LNCaP clone FGC (cell line): ENCODE measurements around the gene ANO10.

ENCODE experiments used
- DNase-seq: peaks from one replicate; pipeline ENCODE4 v3.0.0-alpha.2; 2011; ENCODE audit warnings: low read depth
- H3K4me3 ChIP-seq: 2 replicates; pipeline ENCODE4 v1.5.1; 2011; ENCODE audit warnings: mild to moderate bottlenecking, low read depth, low read length, control low read depth
- TF ChIP-seq, protein P1 (sequence below): IDR thresholded peaks from 2 replicates; pipeline ENCODE4 v1.5.1; 2012; ENCODE audit warnings: mild to moderate bottlenecking; ENCODE audit not compliant: control insufficient read depth, insufficient read depth; ENCODE audit errors: extremely low read depth

ANO10 gene

DNA sequence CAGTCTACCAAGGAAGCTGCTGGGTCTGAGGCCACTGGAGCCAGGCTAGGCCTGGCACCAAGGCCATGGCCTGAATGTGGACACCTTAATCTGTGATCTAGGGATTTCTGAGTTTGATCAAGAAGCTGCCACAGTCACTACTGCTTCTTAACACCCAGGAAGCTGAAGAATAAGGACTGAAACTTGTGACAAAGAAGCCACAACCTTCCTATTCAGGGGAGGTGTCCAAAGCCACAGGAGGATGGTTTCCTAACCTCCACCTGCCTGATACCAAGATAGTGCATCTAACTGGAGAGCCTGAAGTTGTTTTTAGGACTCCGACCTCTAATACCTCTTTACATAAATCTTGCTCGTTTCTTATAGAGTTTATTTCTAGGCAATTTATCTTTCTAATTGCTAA, 5.5 kb upstream of the ANO10 start:
- DNase-seq, result no peak
- no peak overlapping the region for H3K4me3 ChIP-seq
- TF ChIP-seq, protein P1, sequence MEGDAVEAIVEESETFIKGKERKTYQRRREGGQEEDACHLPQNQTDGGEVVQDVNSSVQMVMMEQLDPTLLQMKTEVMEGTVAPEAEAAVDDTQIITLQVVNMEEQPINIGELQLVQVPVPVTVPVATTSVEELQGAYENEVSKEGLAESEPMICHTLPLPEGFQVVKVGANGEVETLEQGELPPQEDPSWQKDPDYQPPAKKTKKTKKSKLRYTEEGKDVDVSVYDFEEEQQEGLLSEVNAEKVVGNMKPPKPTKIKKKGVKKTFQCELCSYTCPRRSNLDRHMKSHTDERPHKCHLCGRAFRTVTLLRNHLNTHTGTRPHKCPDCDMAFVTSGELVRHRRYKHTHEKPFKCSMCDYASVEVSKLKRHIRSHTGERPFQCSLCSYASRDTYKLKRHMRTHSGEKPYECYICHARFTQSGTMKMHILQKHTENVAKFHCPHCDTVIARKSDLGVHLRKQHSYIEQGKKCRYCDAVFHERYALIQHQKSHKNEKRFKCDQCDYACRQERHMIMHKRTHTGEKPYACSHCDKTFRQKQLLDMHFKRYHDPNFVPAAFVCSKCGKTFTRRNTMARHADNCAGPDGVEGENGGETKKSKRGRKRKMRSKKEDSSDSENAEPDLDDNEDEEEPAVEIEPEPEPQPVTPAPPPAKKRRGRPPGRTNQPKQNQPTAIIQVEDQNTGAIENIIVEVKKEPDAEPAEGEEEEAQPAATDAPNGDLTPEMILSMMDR, result no peak

DNA sequence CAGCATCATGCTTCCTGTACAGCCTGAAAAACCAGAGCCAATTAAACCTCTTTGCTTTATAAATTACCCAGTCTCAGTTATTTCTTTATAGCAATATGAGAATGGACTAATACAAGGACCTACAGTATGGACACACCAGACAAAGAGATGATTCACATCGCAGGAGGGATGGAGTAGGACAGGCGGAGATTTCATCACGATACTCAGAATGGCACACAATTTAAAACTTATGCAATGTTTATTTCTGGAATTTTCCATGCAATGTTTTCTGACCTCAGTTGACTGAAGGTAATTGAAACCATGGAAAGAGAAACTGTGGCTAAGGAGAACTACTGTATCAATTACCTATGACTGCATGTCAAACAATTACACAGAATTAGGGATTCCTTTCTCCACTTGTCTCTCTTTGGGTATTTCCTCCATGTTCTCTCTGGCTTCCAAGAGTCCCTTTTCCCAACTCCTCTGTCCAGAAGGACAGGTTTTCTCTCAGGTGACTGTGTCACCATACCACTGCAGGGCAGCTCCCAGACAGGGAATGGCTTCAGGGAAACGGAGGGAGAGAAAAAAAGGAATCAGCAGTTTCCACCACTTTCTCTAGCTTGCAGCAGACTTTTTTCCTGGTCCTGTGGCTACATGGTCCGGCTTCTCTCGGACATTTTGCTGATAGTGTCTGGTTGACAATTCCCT, 3.0 kb upstream of the ANO10 start:
- no peak overlapping the region for H3K4me3 ChIP-seq
- no peak for DNase-seq
- TF ChIP-seq, protein P1, result no peak

DNA sequence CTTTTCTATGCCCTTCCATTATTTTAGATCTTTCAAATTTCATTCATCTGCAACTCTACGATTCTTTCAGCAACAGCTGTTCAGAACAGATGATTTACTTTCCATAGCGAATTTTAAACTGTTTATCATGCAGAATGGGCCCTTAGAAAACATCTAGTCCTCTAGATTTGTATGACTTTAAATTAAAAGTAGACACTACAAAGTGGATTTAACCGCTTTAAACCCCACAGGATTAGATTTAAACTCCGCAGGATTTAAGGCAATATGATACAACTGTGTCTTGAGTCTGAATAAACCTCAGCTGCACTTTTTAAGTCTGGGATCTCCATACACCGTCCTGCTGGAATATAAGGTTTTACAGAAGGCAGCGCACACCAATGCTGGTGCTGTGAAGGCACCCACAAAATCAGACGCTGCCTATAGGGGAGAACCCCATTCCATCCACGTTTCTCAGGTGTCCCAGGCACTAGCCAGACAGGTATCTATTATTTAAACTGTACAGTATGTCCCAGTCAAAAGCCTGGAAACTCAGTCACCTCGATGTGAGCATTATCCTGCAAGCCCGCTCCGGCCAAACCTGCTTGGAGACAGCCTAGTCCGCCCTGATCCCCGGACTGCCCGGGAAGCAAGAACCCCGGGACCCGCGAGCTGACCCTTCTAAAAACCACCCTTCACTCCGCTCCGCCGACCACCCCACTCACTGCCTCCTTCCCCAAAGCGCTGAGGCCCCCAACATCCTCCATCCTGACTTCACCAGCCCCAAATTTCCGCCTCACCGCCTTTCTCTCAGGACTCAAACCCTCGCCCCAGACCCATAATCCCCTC, 768 bp downstream of the ANO10 start:
- TF ChIP-seq, protein P1, result no peak
- no peak for DNase-seq

GRCh38 chr3:43619588-43619987, 2.2 kb downstream of the ANO10 start:
- DNase-seq, result no peak
- H3K4me3 ChIP-seq, result no peak overlapping the region
- TF ChIP-seq, protein P1, result no peak

More for the DNA sequence above, 768 bp downstream of the ANO10 start:
- peak overlapping the region; percentile 82 for H3K4me3 ChIP-seq

DNA sequence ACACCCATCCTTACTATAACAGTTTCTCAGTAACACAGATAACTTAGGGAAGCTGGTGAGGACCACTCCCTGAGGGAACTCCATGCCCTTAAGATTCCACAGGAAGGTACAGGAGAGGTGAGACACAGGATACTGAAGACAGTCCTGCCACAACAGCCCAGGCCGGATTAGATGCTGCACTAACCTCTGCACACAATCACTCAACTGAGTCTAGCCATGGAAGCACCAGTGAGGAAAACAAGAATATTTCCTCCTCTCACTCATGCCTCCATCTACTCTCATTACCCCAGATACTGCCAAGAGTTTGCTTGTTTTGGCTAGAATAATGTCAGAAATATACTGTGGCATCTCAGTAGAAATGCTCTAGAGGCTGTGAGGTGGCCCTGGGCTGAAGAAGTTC, 3.7 kb downstream of the ANO10 start:
- TF ChIP-seq, protein P1, result no peak
- DNase-seq, result peak; percentile 36
- no peak overlapping the region for H3K4me3 ChIP-seq

DNA sequence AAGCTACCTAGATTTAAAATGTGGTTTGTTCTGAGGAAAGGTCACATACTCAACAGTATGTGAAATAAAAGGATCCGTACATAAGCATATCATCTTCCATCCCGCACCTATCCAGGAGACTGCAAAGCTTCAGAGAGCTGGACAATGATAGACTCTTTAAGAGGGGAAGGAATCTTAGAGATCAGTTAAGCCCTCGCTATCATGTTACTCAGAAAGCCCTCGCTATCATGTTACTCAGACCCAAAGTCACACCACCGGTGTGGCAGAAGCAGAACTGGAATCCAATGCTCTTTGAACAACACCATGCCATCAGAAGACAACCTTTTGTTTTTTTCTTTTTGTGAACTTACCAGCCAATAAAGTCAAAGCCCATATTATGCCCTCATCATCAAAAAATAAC, 5.8 kb downstream of the ANO10 start:
- no peak for DNase-seq
- no peak overlapping the region for H3K4me3 ChIP-seq
- TF ChIP-seq, protein P1, result no peak

DNA sequence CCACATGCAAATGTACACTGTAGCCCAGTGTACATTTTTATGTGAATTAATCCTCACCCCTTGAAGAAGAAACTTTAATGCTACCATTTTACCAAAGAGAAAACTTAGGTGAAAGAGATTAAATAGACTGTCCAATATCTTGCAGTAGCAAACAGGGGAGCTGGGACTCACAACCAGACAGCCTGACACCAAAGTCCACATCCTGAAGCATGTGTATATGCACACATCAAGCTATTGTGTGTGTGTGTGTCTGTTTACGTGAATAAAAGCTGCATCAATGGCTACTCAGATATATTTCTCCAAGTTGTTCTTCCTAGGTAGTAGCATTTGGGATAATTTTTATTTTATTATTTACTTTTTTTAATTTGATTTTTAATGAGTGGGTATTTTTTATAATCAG, 6.7 kb downstream of the ANO10 start:
- no peak overlapping the region for H3K4me3 ChIP-seq
- no peak for DNase-seq
- TF ChIP-seq, protein P1, result no peak
